Spleen (tissue), 7 donors: ENCODE results near the gene IFFO2.

Experiments
- CTCF ChIP-seq, 11 experiments: fragments of 200-600 bp in 7 of 11; fragments of 450-650 bp in 4 of 11; sonication (generic) in 4 of 11; IDR thresholded peaks in 8 of 11; conservative IDR thresholded peaks in 3 of 11; 1 replicate in 7 of 11; 2 replicates in 4 of 11; pipeline versions ENCODE4 v1.4.0 to v1.8.0; 2016 to 2021; ENCODE audit warnings: antibody characterized with exemption in 11 of 11, inconsistent platforms in 4 of 11, mild to moderate bottlenecking in 1 of 11
- POLR2A ChIP-seq, 3 donors: fragments of 450-650 bp; IDR thresholded peaks; one replicate each; pipeline ENCODE4 v1.5.1; 2017; ENCODE audit warnings: antibody characterized with exemption in 3 of 3, mild to moderate bottlenecking in 1 of 3
- POLR2AphosphoS5 ChIP-seq, 3 donors: sonication (generic); formaldehyde crosslinking; IDR thresholded peaks; one replicate each; pipeline ENCODE4 v1.5.1; 2017; ENCODE audit warnings: antibody characterized with exemption in 3 of 3
- donor health status: DM: no; HTN: no; CAD: no; lungs with moderate emphysema.
- donor health status: DM: no; HTN: no; CAD: no.
- donor health status: DM: no; HTN: no; CAD: no.

DNA sequence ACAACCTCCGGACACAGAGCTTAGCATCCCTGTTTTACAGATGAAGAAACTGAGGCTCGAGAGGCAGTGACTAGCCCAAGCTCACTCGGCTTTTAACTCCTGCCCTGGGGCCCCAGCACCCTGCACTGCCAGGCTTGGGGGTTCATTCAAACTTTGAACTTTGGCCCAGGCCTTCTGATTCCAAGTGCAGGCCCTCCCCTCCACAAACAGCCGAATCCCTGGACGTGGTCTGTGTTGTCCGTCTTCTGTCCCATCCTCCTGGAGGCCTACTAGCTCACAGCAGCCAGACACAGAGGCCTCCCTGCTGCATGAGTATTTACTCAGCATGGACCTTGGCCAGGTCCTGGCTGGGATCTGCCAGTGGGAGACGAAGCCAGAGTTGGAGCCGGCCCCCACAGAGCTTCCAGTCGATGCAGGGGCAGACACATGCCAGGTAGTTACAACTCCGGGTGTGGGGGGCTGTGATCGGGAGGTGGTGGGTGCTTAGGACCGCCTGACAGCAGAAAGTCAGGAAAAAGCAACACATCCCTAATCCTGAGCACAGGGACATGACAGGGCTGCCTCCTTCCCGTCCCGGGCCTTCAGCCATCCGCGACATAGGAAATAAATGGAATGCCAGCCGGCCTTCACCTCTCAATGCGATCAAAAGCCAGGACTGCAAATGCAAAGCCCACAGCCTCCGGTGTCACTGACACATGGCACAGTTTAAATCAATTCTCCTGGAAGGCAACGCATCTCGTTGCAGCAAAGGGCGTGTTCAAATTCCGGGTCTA lies 7.4 kb downstream of the IFFO2 start:
- TF ChIP-seq POLR2A (IDR thresholded peaks at IDR 0.05) (no peak), CTCF (IDR thresholded peaks at IDR 0.05 in 8 of 11, conservative IDR thresholded peaks at IDR 0.05 in 3 of 11) (peak in 1 of 11 experiments; percentile 22), POLR2AphosphoS5 (IDR thresholded peaks at IDR 0.05) (peak in 2 of 3 donors; percentile 30 to 60)
